Lower lobe of right lung (tissue), 2 donors: ENCODE measurements around the gene CIAO1. TPM values are rescaled to one million over a fixed set of nuclear protein-coding genes. Genes with fewer than 3 reads are reported as not detected.
"Not testable (repeated sequence)": the region's sequence is repeated elsewhere in the genome, so short reads cannot be mapped to it uniquely, and the experiment has no call there.

ENCODE experiments used
- ATAC-seq, 2 donors: fragments of 200-7000 bp; cut with Tn5 transposase; one replicate each; pipeline ENCODE4 v1.9.1; 2020 to 2022; ENCODE audit warnings: mild to moderate bottlenecking in 2 of 2, moderate library complexity in 2 of 2
- DNase-seq: peaks from one replicate; pipeline ENCODE4 v3.0.0-alpha.2; 2020
- H3K27ac ChIP-seq: fragments of 200-600 bp; one replicate; pipeline ENCODE4 v1.8.0; 2022
- H3K27me3 ChIP-seq: fragments of 200-600 bp; one replicate; pipeline ENCODE4 v1.8.0; 2022; ENCODE audit warnings: low read depth
- H3K36me3 ChIP-seq: fragments of 200-600 bp; one replicate; pipeline ENCODE4 v1.8.0; 2022; ENCODE audit warnings: mild to moderate bottlenecking
- H3K4me1 ChIP-seq: fragments of 200-600 bp; one replicate; pipeline ENCODE4 v1.8.0; 2022
- H3K4me3 ChIP-seq: fragments of 200-600 bp; one replicate; pipeline ENCODE4 v1.8.0; 2022; ENCODE audit warnings: mild to moderate bottlenecking
- H3K9me3 ChIP-seq: fragments of 200-600 bp; one replicate; pipeline ENCODE4 v1.8.0; 2022
- CTCF ChIP-seq: fragments of 200-600 bp; IDR thresholded peaks from one replicate; pipeline ENCODE4 v1.8.0; 2022; ENCODE audit warnings: antibody characterized with exemption, mild to moderate bottlenecking
- intact Hi-C: fragments of 100-400 bp; cut with DNase I; formaldehyde crosslinking; loops from one replicate; pipeline ENCODE4 v1.11.0; 2022
- total RNA-seq: library from RNA; stranded (reverse); fragmentation: NEBNext Ultra II Directional; extraction: Animal tissue kit (Norgen Biotek cat#: 25700); gene quantifications from one replicate; pipeline ENCODE4 v1.2.1, GENCODE V29; 2021
- donor health status: DM: no; HTN: yes; CAD: no; lungs with severe emphysema.

The CIAO1 gene
- total RNA-seq, 1 donor from 2014 or later, result 62.3 TPM

GRCh38 chr2:96256611-96257113 lies 9.4 kb upstream of the CIAO1 start:
- intact Hi-C loops, result no loop called here
- DNase-seq, result no peak
- H3K4me1 ChIP-seq, result peaks cover 87% of the 10 kb centered on the region
- no peak overlapping the region for H3K4me3 ChIP-seq
- H3K27ac ChIP-seq, result peak overlapping the region; percentile 82
- no peaks in the 10 kb centered on the region for H3K9me3 ChIP-seq
- ATAC-seq, result no peak
- no peaks in the 10 kb centered on the region for H3K27me3 ChIP-seq
- no peak for TF ChIP-seq CTCF
- peaks cover 70% of the 10 kb centered on the region for H3K36me3 ChIP-seq

GRCh38 chr2:96257744-96258143 lies 8.3 kb upstream of the CIAO1 start:
- ATAC-seq, result peak; percentile 12 to 56
- H3K9me3 ChIP-seq, DNase-seq, H3K4me3 ChIP-seq, intact Hi-C loops, H3K27me3 ChIP-seq: not testable (repeated sequence)
- Histone ChIP-seq H3K27ac (peak overlapping the region; percentile 82), H3K36me3 (peaks cover 70% of the 10 kb centered on the region), H3K4me1 (peaks cover 97% of the 10 kb centered on the region)

- intact Hi-C loops, result no loop called here
- no peaks in the 10 kb centered on the region for H3K27me3 ChIP-seq
- peak overlapping the region; percentile 82 for H3K27ac ChIP-seq
- DNase-seq (no peak), ATAC-seq (no peak)
- H3K9me3 ChIP-seq, result no peaks in the 10 kb centered on the region
- H3K4me3 ChIP-seq, result no peak overlapping the region
- TF ChIP-seq CTCF, result no peak
- peaks cover 65% of the 10 kb centered on the region for H3K36me3 ChIP-seq
- H3K4me1 ChIP-seq, result peaks cover 96% of the 10 kb centered on the region
Observed at GRCh38 chr2:96258166-96259022, 7.6 kb upstream of the CIAO1 start.

- intact Hi-C loops, result no loop called here
- no peaks in the 10 kb centered on the region for H3K27me3 ChIP-seq
- no peak overlapping the region for H3K4me3 ChIP-seq
- H3K4me1 ChIP-seq, result peaks cover 96% of the 10 kb centered on the region
- peaks cover 54% of the 10 kb centered on the region for H3K36me3 ChIP-seq
- peak overlapping the region; percentile 82 for H3K27ac ChIP-seq
- DNase-seq (peak; percentile 53), ATAC-seq (peak; percentile 1 to 9)
- no peaks in the 10 kb centered on the region for H3K9me3 ChIP-seq
- TF ChIP-seq CTCF, result no peak
Observed at GRCh38 chr2:96259497-96259921, 6.5 kb upstream of the CIAO1 start.

- Histone ChIP-seq H3K9me3 (no peaks in the 10 kb centered on the region), H3K4me1 (peaks cover 91% of the 10 kb centered on the region), H3K36me3 (peaks cover 43% of the 10 kb centered on the region), H3K4me3 (peak overlapping the region; percentile 13), H3K27me3 (no peaks in the 10 kb centered on the region), H3K27ac (peak overlapping the region; percentile 82)
- DNase-seq (peak; percentile 69), ATAC-seq (peak; percentile 67 to 81)
- intact Hi-C loops, result no loop called here
- TF ChIP-seq CTCF, result peak; percentile 45
Observed at GRCh38 chr2:96260387-96261260, 5.4 kb upstream of the CIAO1 start.
